Panc1 (cell line): ENCODE measurements around the gene GUCY1A1. TPM values are rescaled to one million over a fixed set of nuclear protein-coding genes. Genes with fewer than 3 reads are reported as not detected.

Source experiments
- ATAC-seq: fragments of 200-7000 bp; cut with Tn5 transposase; 2 replicates; pipeline ENCODE4 v1.9.1; 2020; ENCODE audit warnings: mild to moderate bottlenecking, moderate library complexity
- BruUV-seq: library from RNA; stranded (reverse); fragments of 400-500 nt; replicated peaks from 2 replicates; lab custom pipeline; 2021; lab: Mats Ljungman, UMichigan
- CTCF ChIA-PET: fragments of 300-600 bp; sonication (Branson Sonifier 250); formaldehyde crosslinking; loops from one replicate; lab custom pipeline; 2022; ENCODE audit warnings: antibody characterized with exemption; lab: Charles Lee
- POLR2A ChIA-PET: fragments of 300-600 bp; sonication (Branson Sonifier 250); formaldehyde crosslinking; loops from one replicate; lab custom pipeline; 2022; ENCODE audit warnings: antibody characterized with exemption; lab: Charles Lee
- DNase-seq: peaks from one replicate; pipeline ENCODE4 v3.0.0-alpha.2; 2010; ENCODE audit warnings: low read depth, low spot score
- H3K27ac ChIP-seq: 2 replicates; pipeline ENCODE4 v1.5.1; 2011; ENCODE audit warnings: mild to moderate bottlenecking, low read length, inconsistent platforms
- H3K27me3 ChIP-seq: fragments of 200-500 bp; sonication (Bioruptor generic); 2 replicates; pipeline ENCODE4 v1.6.0; 2014; ENCODE audit warnings: low read length, inconsistent platforms; ENCODE audit not compliant: control insufficient read depth, insufficient read depth
- H3K36me3 ChIP-seq: fragments of 200-500 bp; sonication (Bioruptor generic); 2 replicates; pipeline ENCODE4 v1.5.1; 2014; ENCODE audit warnings: inconsistent platforms, mild to moderate bottlenecking, low read length, moderate library complexity; ENCODE audit not compliant: control insufficient read depth, insufficient read depth
- H3K4me1 ChIP-seq: 2 replicates; pipeline ENCODE4 v1.5.1; 2011; ENCODE audit warnings: inconsistent platforms, mild to moderate bottlenecking, low read length, moderate library complexity; ENCODE audit not compliant: control insufficient read depth, insufficient read depth
- H3K4me3 ChIP-seq, 2 experiments: 2 replicates each; pipeline ENCODE4 v1.5.1; 2011 to 2012; ENCODE audit warnings: low read depth in 2 of 2, low read length in 2 of 2, mild to moderate bottlenecking in 2 of 2, inconsistent platforms in 1 of 2, moderate library complexity in 1 of 2
- H3K9me3 ChIP-seq: fragments of 200-500 bp; sonication (Bioruptor generic); 2 replicates; pipeline ENCODE4 v1.5.1; 2014; ENCODE audit warnings: low read depth, mild to moderate bottlenecking, inconsistent platforms, low read length, moderate library complexity; ENCODE audit not compliant: control insufficient read depth, insufficient read depth
- POLR2AphosphoS5 ChIP-seq: IDR thresholded peaks from 2 replicates; pipeline ENCODE4 v1.6.1; 2012; ENCODE audit warnings: mild to moderate bottlenecking, low read depth, low read length, moderate library complexity
- SIN3A ChIP-seq: IDR thresholded peaks from 2 replicates; pipeline ENCODE4 v1.6.1; 2012; ENCODE audit warnings: low read depth, mild to moderate bottlenecking, low read length, moderate library complexity, borderline replicate concordance; ENCODE audit not compliant: insufficient read depth
- TCF7L2 ChIP-seq: IDR thresholded peaks from 2 replicates; pipeline ENCODE4 v1.6.1; 2011; ENCODE audit warnings: mild to moderate bottlenecking, low read depth, low read length, inconsistent platforms
- in situ Hi-C: cut with HindIII; loops from 2 replicates; pipeline ENCODE4 v1.10.0; 2016; ENCODE audit warnings: low sequenced_read_pairs, low pct_unique_long_range_greater_than_20kb
- intact Hi-C: fragments of 100-400 bp; cut with micrococcal nuclease; formaldehyde crosslinking; loops from one replicate; pipeline ENCODE4 v1.10.0; 2022; ENCODE audit not compliant: unreplicated experiment
- total RNA-seq: library from RNA; stranded (reverse); gene quantifications from one replicate; pipeline ENCODE4 v1.2.1, GENCODE V29; 2021; ENCODE audit not compliant: unreplicated experiment
- TF ChIP-seq, protein P1 (sequence below), 2 experiments: IDR thresholded peaks; 2 replicates each; pipeline ENCODE4 v1.6.1; 2011 to 2012; ENCODE audit warnings: low read depth in 2 of 2, control low read depth in 1 of 2, low read length in 1 of 2, mild to moderate bottlenecking in 1 of 2, moderate library complexity in 1 of 2; ENCODE audit not compliant: insufficient read depth in 1 of 2
- TF ChIP-seq, protein P2 (sequence below): fragments of 450-650 bp; IDR thresholded peaks from 2 replicates; pipeline ENCODE4 v1.5.1; 2017; ENCODE audit warnings: mild to moderate bottlenecking

The GUCY1A1 gene
- total RNA-seq, 1 experiment from 2014 or later = 0.57 TPM

- ATAC-seq (no peak), DNase-seq (no peak)
- intact Hi-C loops = no loop called here
- POLR2A ChIA-PET = interaction anchor here (0.7 kb wide), 1 partner anchor 445 kb away, joined by 3 read pairs; no protein-coding TSS in a partner anchor
- Histone ChIP-seq H3K36me3 (no peaks in the 10 kb centered on the region; the same call in 1 of the 2 replicates), H3K9me3 (no peaks in the 10 kb centered on the region), H3K4me3 (no peak overlapping the region), H3K4me1 (no peaks in the 10 kb centered on the region), H3K27ac (no peak overlapping the region), H3K27me3 (no peaks in the 10 kb centered on the region)
- BruUV-seq = no TSS peak
- CTCF ChIA-PET = no interaction called here
- no peak for TF ChIP-seq SIN3A
- no peak for TF ChIP-seq TCF7L2
- TF ChIP-seq, protein P1, sequence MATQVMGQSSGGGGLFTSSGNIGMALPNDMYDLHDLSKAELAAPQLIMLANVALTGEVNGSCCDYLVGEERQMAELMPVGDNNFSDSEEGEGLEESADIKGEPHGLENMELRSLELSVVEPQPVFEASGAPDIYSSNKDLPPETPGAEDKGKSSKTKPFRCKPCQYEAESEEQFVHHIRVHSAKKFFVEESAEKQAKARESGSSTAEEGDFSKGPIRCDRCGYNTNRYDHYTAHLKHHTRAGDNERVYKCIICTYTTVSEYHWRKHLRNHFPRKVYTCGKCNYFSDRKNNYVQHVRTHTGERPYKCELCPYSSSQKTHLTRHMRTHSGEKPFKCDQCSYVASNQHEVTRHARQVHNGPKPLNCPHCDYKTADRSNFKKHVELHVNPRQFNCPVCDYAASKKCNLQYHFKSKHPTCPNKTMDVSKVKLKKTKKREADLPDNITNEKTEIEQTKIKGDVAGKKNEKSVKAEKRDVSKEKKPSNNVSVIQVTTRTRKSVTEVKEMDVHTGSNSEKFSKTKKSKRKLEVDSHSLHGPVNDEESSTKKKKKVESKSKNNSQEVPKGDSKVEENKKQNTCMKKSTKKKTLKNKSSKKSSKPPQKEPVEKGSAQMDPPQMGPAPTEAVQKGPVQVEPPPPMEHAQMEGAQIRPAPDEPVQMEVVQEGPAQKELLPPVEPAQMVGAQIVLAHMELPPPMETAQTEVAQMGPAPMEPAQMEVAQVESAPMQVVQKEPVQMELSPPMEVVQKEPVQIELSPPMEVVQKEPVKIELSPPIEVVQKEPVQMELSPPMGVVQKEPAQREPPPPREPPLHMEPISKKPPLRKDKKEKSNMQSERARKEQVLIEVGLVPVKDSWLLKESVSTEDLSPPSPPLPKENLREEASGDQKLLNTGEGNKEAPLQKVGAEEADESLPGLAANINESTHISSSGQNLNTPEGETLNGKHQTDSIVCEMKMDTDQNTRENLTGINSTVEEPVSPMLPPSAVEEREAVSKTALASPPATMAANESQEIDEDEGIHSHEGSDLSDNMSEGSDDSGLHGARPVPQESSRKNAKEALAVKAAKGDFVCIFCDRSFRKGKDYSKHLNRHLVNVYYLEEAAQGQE (IDR thresholded peaks at IDR 0.05; ENCODE audit: insufficient read depth in 1 of 2, low read depth in 2 of 2, low read length in 1 of 2) = no peak
- no peak for TF ChIP-seq POLR2AphosphoS5
- TF ChIP-seq, protein P2, sequence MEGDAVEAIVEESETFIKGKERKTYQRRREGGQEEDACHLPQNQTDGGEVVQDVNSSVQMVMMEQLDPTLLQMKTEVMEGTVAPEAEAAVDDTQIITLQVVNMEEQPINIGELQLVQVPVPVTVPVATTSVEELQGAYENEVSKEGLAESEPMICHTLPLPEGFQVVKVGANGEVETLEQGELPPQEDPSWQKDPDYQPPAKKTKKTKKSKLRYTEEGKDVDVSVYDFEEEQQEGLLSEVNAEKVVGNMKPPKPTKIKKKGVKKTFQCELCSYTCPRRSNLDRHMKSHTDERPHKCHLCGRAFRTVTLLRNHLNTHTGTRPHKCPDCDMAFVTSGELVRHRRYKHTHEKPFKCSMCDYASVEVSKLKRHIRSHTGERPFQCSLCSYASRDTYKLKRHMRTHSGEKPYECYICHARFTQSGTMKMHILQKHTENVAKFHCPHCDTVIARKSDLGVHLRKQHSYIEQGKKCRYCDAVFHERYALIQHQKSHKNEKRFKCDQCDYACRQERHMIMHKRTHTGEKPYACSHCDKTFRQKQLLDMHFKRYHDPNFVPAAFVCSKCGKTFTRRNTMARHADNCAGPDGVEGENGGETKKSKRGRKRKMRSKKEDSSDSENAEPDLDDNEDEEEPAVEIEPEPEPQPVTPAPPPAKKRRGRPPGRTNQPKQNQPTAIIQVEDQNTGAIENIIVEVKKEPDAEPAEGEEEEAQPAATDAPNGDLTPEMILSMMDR = no peak
- in situ Hi-C loops = no loop called here
These were observed 8.0 kb downstream of the GUCY1A1 start for GRCh38 chr4:155674669-155675071.

DNA sequence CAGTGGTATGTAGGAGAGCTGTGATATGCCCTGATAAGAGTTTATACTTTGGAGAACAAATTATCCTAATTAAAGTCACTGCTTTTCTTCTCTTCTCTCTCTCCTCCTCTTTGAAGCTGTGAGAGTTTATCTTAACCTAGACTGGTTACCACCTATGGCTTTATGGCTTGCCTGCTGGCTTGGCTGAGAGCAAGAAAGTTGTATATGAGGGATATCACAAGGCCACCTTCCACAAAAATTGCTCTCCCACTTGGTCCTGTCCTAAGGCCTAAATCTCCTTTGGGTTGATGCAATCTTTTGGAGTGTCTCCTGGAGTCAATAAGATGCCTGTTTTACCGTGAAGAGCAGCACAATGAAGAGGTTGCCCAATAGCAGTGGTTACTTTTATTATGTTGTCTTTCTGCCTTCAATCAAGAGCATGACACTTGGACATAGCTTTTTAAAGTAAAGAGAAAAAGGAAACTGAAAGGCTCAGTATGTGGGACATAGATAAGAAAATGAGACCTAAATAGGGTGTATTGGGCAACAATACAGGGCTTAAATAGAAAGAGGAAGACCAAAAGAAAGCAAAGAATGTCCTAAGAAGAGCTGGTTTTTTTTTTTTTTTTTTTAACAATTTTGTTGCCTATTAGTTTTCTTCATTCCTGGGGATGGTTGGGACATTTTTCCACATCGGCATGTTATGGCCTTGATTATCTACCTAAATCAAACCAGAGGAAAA lies 9.2 kb downstream of the GUCY1A1 start:
- ChIA-PET POLR2A (no interaction called here), CTCF (no interaction called here)
- Histone ChIP-seq H3K4me3 (no peak overlapping the region), H3K9me3 (no peaks in the 10 kb centered on the region), H3K27ac (no peak overlapping the region), H3K36me3 (no peaks in the 10 kb centered on the region; the same call in 1 of the 2 replicates), H3K27me3 (no peaks in the 10 kb centered on the region), H3K4me1 (no peaks in the 10 kb centered on the region)
- TF ChIP-seq POLR2AphosphoS5 (no peak), SIN3A (no peak), TCF7L2 (no peak)
- TF ChIP-seq, protein P1 (IDR thresholded peaks at IDR 0.05; ENCODE audit: insufficient read depth in 1 of 2, low read depth in 2 of 2, low read length in 1 of 2) = no peak
- TF ChIP-seq, protein P2 = no peak
- intact Hi-C loops = no loop called here
- BruUV-seq = no TSS peak
- ATAC-seq (no peak), DNase-seq (no peak)
- in situ Hi-C loops = no loop called here
